NCI-H2107 treated with DMSO at 0.1 percent for 48 hours (cell line): ENCODE results near the gene RPS6KC1.
"Not testable (repeated sequence)": the region's sequence is repeated elsewhere in the genome, so short reads cannot be mapped to it uniquely, and the experiment has no call there.

ENCODE experiments used
- DNase-seq: peaks from one replicate; lab custom pipeline; 2025; ENCODE audit not compliant: unreplicated experiment; lab: John Stamatoyannopoulos, UW

Gene RPS6KC1

DNA sequence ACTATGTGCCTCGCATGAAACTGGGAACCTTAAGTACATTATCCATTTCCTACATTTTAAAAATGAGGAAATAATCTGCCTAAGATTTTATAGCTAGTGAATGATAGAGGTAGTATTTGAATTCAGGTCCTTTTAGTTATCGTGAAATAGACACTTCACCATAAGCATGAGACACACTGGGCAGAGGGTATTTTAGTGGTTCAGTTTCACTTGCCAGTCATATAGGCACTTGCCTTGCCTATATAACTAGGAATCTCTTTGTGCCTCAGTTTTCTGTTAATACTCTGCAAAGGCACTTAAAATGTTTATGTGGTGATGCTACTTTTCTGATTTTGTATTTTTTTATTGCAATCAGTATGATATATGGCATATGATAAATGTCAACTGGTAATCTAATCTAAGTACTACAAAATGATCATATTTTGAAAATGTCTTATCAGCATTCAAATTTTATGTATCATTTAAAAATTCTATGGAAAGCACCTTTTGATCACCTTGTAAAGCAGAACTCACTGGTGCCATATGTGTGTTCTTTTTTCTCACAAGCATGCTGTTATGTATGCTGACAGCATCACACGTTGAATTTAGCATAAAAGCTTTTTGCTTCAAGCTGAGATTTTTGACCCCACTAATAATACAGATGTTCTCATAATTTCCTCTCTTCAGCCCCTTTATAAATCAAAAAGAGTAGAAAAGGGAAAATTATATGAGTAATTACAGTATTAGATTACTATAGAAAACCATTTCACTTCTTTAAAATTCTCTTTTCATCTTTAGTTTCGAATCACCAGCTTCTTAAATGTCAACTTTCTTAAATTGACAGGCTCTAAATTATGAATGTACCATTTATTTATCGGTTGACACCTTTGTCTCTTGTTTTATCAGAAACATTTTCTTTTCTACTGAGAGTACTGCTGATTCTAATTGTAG is 52.6 kb downstream of the RPS6KC1 start:
- no peak for DNase-seq

DNA sequence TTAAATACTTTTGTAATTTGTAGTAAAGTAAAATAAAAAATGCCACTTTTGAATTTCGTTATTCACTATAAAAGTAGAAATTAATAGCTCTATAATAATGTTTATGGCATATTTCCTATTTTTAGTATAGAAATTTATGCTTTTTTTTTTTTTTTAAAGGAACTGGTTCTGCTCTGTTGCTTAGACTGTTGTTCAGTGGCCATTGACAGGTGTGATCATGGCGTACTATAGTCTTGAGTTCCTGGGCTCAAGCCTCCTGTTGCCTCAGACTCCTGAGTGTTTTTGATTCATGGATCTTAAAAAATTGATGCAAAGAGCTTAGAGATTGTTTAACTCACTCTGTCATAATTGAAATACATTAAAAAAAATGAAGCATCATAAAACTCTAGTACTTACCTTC is 53.6 kb downstream of the RPS6KC1 start:
- no peak for DNase-seq

DNA sequence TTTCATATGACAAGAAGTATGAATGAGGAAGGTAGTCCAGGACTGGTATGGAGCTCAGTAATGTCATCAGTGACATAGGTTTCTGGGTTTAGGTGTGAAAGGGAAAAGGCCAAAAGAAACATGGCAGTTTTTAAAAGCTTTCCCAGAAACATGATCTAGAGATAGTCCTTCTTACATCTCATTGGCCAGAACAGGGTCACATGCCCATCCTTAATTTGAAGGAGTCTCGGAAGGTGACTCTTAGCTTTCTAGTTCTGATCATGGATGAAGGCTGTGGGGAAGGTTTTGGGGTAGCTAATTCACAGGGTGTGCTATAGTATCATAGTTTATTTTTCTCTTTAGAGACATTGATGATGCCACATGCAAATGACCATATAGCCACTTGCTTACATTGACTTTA is 55.3 kb downstream of the RPS6KC1 start:
- no peak for DNase-seq

DNA sequence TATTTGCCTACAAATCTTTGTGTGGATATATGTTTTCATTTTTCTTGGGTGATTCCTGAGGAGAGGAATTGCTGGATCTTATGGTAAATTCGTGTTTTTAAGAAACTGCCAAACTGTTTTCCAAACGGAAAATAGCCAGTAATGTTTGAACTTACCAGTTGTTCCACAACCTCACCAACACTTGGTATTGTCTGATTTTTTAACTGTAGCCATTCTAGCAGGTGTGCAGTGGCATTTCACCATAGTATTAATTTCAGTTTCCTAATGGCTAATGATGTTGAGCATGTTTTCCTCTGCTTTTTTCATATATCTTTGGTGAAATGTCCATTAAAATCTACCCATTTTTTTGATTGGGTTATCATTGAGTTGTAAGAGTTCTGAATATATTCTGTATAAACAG is 56.6 kb downstream of the RPS6KC1 start:
- DNase-seq = no peak

DNA sequence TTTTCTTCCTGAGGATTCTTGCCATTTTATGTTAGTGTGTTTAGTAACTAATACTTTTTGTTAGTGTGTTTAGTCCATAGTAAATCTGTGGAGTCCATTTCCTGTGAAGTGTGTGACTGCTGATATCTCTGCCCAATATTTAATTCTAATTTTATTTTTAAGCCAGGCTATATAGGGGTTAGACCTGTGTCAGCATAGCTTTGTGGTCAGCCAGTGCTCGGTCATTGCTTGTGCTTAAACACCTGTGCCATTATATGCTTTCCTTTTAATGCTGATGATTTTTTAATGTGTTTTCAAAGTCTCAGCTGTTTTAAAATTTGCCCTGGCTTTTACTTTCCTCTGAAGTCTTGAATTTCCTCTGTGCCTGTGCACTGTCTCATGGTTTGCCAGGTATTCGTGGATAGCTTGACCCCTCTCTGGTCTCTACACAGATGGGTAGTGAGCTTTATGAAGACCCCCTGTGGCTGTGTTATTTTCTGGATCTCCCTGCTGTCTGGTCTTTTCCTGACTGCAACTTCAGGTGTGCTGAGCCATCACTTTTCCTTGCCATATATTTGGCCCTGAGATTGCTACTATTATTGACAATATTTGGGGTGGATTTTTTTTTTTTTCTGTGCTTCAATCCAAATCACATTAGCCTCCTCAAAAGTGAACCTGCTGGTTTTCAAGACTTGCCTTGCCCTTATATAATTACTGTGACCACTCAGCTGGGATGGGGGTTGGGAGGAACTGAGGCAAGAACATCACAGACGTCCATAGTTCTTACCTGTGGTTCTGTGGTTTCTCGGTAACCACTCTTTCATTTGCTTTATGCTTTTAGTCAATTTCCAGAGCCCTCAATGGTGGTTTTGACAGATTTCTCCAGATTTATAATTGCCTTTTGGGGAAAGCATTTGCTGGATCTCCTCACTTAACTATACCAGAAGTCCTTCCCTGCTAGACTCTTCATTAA is 59.6 kb downstream of the RPS6KC1 start:
- DNase-seq = no peak

DNA sequence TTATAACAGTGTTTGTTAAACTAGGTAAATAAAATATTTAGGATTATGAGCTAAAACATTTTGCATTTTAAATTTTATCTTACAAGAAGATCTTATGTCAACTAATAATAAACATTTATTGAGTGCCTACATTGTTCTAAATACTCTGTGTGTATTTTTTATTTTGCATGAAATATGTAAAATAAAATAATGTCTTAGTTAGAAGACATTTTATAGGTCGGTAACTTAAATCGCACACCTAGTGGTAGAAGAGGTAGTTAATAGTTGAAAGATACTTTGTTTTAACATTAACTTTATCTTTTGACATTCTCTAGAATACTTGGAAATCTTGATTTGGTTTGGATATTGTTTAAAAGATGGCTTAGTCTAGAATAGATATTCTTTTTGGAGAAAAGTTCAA is 60.5 kb downstream of the RPS6KC1 start:
- no peak for DNase-seq

DNA sequence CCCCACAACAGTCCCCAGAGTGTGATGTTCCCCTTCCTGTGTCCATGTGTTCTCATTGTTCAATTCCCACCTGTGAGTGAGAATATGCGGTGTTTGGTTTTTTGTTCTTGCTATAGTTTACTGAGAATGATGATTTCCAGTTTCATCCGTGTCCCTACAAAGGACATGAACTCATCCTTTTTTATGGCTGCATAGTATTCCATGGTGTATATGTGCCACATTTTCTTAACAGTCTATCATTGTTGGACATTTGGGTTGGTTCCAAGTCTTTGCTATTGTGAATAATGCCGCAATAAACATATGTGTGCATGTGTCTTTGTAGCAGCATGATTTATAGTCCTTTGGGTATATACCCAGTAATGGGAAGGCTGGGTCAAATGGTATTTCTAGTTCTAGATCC is 61.7 kb downstream of the RPS6KC1 start:
- DNase-seq = not testable (repeated sequence)

DNA sequence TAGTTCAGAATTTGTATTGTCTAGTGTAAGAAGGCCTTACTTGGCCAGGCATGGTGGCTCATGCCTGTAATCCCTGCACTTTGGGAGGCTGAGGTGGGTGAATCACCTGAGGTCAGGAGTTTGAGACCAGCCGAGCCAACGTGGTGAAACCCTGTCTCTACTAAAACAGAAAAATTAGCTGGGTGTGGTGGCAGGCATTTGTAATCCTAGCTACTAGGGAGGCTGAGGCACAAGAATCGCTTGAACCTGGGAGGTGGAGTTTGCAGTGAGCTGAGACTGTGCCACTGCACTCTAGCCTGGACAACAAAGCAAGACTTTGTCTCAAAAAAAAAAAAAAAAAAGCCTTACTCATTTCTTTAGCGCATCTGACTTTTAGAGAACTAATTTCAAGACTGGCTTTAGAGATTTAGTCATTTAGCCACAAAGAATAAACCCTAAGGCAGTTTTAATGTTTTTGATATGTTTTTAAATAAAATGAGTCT is 66.7 kb downstream of the RPS6KC1 start:
- DNase-seq = not testable (repeated sequence)

DNA sequence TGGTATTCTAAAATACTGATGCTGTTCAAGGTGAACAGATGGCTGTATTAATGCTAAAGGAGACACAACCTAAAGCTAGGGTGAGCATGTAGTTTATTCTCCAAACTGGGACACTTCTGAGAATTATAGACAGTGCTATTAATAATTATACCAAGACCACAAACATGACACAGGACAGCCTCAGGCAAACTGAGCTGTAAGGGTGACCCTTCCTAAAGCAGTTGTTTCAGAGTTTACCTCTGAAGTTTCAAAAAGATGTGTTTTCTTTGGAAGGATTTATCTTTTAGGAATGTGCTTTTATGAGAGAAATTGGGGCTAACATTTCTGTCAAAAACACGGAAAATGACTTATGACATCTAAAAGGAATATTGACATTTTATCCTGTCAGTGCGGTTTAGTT is 68.8 kb downstream of the RPS6KC1 start:
- no peak for DNase-seq

DNA sequence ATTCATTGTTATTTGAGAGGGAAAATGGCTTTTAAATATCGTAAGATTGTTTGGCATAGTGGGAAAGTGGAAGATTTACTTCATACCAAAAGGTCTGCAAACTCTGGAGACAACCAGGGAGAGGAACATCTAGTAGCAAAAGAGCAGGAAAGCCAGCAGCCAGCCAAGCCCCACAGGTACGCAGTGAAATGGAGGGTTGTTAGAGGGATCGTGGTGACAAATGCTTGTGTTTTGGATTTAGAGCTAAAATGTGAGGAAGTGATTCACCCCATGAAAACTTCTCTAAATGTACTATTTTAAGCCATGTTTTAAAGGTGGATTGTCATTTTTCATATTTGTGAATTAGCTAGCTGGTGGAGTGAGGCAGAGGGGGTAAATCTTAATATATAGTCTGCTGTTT is 69.3 kb downstream of the RPS6KC1 start:
- DNase-seq = no peak

DNA sequence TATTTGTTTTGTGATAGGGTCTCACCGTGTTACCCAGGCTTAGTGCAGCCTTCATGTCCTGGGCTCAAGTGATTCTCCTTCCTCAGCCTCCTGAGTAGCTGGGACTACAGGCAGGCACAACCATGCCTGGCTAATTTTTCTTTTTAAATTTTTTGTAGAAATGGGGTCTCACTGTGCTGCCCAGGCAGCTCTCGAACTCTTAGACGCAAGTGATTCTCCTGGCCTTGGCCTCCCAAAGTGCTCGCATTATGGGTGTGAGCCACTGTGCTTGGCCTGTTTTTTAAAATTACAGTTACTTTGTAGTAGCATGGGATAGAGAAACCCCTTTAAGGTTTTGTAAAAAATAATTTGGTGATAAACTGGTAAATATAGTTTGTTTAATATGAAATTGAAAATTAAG is 69.9 kb downstream of the RPS6KC1 start:
- no peak for DNase-seq

DNA sequence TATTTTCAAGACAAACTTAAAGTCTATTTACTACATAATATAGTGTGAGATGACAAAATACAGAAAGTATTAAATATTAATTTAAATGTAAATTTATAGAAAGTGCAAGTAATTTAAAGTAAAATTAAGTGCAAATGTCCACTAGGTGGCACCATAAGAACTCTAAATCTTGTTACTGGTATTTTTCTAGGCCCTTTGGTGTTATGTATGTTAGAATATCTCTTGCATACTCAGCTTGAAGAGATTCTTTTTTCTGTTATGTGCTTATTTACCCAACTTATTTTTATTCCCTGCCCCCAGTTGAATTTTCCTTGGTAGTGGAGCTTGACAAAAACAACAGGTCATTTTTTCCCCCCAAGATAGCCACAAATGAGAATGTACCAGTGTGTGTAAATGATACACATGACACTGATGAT is 71.5 kb downstream of the RPS6KC1 start:
- DNase-seq = peak; percentile 63

DNA sequence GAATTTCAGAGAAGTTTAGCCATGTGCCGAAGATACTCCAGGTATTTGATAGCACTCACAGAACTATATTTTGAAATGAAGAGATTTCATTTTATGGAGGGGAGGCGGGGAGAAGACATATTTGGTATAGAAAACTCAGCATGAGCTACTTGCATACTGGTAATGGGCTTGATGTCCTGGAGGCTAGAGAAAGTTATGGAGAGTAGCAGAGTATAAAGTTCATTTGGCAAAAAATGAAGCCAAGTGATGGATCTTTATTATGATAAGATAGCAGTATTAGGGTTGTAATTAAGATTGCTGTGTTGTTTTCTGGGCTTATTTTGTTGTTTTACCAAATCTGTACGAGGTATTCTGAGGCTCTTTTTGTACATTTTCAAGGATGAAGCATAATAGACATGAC is 72.0 kb downstream of the RPS6KC1 start:
- no peak for DNase-seq

DNA sequence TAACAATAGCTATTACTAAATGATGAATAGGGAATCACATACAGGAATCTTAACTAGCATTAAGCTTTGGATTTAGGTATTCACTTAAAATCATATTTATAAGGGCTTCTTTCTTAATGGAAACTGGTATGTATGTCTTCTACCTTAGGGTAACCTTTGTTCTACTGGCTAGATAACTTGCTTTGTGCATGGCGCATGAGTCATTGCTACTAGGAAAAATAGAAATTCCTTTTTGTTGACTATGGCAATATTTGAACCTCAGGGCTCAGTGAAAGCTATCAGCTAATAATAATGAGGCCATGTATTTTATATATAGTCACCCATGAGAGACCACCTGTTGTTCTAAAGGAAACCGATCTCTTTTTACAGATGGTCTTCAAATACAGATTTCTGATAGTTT is 72.5 kb downstream of the RPS6KC1 start:
- DNase-seq = no peak

DNA sequence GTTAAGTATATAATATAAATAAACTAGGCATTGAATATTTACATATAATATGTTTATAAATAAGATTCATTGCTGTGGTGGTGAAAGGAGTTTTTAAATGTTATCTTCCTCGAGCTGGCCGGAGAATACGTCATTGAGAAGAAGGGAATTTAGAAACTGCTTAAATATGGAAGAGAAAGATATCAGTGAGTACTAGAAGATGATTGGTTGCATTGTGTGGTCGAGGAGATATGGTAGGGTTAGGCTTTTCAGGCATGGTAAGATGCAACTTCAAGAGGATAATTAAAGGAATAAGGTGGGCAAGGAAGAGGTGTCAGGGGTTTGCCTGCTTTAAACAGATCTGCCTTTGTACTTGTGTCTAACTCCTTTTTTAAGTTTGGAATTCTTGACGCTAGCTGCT is 73.5 kb downstream of the RPS6KC1 start:
- DNase-seq = no peak

DNA sequence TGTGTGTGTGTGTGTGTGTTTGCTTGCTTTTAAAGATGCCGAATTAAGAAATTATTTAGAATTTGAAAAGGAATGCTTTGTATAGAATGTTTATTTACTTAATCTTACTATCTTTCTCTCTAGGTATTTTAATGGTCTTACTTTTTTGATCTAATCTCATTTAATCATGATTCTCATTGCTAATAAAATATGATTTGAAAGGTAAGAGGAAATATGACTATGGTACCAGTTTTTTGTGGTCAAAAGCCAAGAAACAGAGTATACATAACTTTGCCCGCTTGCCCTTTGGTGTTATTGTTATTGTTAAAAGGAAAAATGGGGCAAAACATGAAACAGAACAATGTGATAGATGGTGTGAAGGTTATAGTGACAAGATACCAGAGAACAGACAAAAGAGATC is 74.6 kb downstream of the RPS6KC1 start:
- no peak for DNase-seq

DNA sequence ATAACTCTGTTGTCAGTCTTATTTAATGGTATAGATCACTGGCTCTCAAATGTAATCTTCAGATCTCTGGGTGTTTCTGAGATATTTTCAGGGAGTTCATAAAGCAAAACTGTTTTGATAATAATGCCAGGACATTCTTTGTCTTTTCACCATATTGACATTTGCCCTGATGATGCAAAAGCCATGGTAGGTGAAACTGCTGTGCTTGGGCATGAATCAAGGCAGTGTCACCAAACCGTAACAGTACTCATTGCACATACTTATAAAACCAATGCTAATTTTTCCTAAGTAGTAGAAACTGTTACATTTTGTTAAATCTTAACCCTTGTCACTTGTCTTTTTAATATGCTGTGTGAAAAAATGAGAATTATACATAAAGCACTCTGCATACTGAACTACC is 76.0 kb downstream of the RPS6KC1 start:
- no peak for DNase-seq

DNA sequence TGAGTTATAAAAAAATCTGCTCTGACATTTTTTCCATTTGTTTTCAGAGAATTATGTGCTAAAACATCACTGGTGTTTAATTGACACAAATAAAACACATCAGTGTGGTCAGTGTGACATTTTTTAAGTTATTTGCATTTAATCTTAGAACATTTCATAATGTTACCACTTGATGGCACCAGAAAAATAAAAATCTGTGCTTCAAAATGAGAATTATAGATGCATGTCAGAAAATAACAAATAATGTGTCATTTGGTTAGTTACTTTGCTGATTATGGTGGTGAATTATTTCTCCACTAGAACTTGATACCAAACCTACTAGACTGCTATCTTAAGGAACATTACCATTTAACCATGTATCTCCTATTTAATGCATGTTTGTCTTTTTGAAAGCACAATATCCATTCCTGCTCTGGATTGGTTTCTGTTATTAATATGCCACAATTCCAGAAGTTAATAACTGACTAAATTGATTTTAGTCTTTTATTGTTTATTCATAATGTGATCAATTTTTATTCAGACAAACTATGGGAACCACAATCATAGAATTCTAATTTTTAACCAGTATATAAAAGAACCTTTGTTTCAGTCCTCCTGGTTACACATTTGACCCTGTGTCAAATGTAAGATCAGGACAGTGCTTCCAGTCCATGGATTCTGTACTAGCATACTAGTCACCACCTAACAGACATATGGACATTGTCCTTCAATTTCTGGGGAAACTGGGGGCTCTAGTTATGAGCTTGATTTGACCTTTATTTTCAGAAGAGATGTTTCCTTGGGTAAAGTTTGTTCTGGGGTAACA is 81.0 kb downstream of the RPS6KC1 start:
- DNase-seq = no peak

DNA sequence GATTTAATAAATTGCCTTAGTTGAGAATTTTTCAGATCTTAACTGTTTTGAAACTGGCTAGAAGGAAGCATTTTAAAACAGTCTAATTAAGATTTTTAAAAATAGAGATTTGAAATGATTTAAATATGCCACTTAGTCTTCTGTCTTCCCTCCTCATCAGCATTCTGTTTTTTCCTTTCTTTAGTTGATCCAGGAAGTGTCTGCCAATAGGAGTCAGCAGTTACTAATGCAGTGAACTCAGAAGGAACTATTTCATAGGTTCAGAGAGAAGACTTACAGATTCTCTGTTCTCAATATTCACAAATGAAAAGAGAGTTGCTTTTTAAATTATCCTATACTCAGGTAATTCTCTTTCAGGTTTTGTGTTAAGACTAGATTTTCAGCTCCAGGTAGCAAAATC is 84.5 kb downstream of the RPS6KC1 start:
- no peak for DNase-seq

DNA sequence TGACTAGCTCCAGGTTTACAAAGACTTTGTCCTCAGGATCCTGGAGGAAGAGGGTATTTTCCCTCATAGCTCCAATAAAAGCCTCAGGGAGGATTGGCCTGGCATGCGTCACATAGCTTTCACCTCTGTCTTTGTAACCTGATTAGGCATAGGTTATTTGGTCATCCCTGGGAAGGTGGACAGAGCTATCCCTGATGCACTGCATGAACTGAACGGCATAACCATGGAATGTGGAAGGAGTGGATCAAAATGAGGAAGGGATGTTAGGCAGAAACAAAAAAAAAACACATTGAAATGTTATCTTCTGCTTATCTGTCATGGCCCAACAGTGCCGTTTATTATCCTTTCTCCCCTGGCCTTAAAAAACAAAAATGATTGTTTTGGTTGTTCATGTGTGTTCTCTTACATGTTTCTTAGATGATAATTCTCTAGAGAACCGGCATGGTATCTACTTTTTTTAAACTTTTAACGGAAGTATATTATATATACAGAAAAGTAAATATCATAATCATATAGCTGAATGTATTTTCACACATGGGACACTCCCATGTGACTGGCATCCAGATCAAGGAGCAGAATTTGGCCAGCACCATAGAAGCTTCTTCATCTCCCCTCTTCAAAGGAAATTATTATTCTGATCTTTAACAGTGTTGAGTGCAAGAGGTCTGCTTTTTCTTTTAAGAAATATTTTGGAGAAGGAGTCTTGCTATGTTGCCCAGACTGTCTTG is 85.3 kb downstream of the RPS6KC1 start:
- DNase-seq = no peak
